ENCODE measurements around the gene ZMYM4. TPM values are rescaled to one million over a fixed set of nuclear protein-coding genes. Genes with fewer than 3 reads are reported as not detected.
"Not testable (repeated sequence)": the region's sequence is repeated elsewhere in the genome, so short reads cannot be mapped to it uniquely, and the experiment has no call there.

The ZMYM4 gene
- total and polyA plus RNA-seq, 7 donors = 4.2 to 46.0 (median 36.7) TPM

- Histone ChIP-seq H3K4me1 (no peaks in the 10 kb centered on the region), H3K4me3 (no peak overlapping the region), H3K9me3 (no peaks in the 10 kb centered on the region), H3K27me3 (no peaks in the 10 kb centered on the region), H3K27ac (no peak overlapping the region), H3K36me3 (no peaks in the 10 kb centered on the region)
- WGBS, 2 donors = 61 to 74% methylated on average over 1 of the region's 1 CpG
- DNase-seq = no peak
- TF ChIP-seq POLR2AphosphoS5 (IDR thresholded peaks at IDR 0.05) = no peak
- no peak for TF ChIP-seq POLR2A (IDR thresholded peaks at IDR 0.05)
- TF ChIP-seq CTCF (IDR thresholded peaks at IDR 0.05) = no peak
- no peak for TF ChIP-seq EP300 (IDR thresholded peaks at IDR 0.05)
- intact Hi-C loops (cut with DNase I) = no loop called here
These were observed 38.7 kb upstream of the ZMYM4 start for GRCh38 chr1:35229587-35230360.

GRCh38 chr1:35231287-35231686, 37.2 kb upstream of the ZMYM4 start:
- intact Hi-C loops (cut with DNase I) = no loop called here
- DNase-seq = no peak
- Histone ChIP-seq H3K27me3 (no peaks in the 10 kb centered on the region), H3K4me3 (no peak overlapping the region), H3K36me3 (no peaks in the 10 kb centered on the region), H3K27ac (no peak overlapping the region), H3K9me3 (no peaks in the 10 kb centered on the region), H3K4me1 (no peaks in the 10 kb centered on the region)
- WGBS, 2 donors = 72 to 76% methylated on average over 1 of the region's 1 CpG
- no peak for TF ChIP-seq EP300 (IDR thresholded peaks at IDR 0.05)
- no peak for TF ChIP-seq CTCF (IDR thresholded peaks at IDR 0.05)
- TF ChIP-seq POLR2A (IDR thresholded peaks at IDR 0.05) = no peak
- TF ChIP-seq POLR2AphosphoS5 (IDR thresholded peaks at IDR 0.05) = no peak

- H3K27ac ChIP-seq; H3K4me1 ChIP-seq; H3K4me3 ChIP-seq; H3K27me3 ChIP-seq; DNase-seq; H3K9me3 ChIP-seq; H3K36me3 ChIP-seq; intact Hi-C loops (cut with DNase I): not testable (repeated sequence)
- WGBS, 2 donors = 78 to 97% methylated on average over 2 of the region's 2 CpGs
These were observed 31.7 kb upstream of the ZMYM4 start for GRCh38 chr1:35236772-35237171.

GRCh38 chr1:35243691-35244090, 24.8 kb upstream of the ZMYM4 start:
- no peak for DNase-seq
- TF ChIP-seq CTCF (IDR thresholded peaks at IDR 0.05) = no peak
- TF ChIP-seq POLR2A (IDR thresholded peaks at IDR 0.05) = no peak
- no peak for TF ChIP-seq POLR2AphosphoS5 (IDR thresholded peaks at IDR 0.05)
- no peak for TF ChIP-seq EP300 (IDR thresholded peaks at IDR 0.05)
- Histone ChIP-seq H3K4me1 (no peaks in the 10 kb centered on the region), H3K27me3 (no peaks in the 10 kb centered on the region), H3K4me3 (no peak overlapping the region), H3K27ac (no peak overlapping the region), H3K36me3 (no peaks in the 10 kb centered on the region), H3K9me3 (no peaks in the 10 kb centered on the region)
- intact Hi-C loops (cut with DNase I) = no loop called here
- WGBS, 2 donors = 4 to 18% methylated on average over 1 of the region's 1 CpG

GRCh38 chr1:35247256-35247655, 21.3 kb upstream of the ZMYM4 start:
- 94 to 95% methylated on average over 5 of the region's 5 CpGs for WGBS, 2 donors
- TF ChIP-seq CTCF (IDR thresholded peaks at IDR 0.05) (no peak), POLR2A (IDR thresholded peaks at IDR 0.05) (no peak), POLR2AphosphoS5 (IDR thresholded peaks at IDR 0.05) (no peak), EP300 (IDR thresholded peaks at IDR 0.05) (no peak)

More at GRCh38 chr1:35247256-35247655, 21.3 kb upstream of the ZMYM4 start:
- DNase-seq = no peak
- no peaks in the 10 kb centered on the region for H3K4me1 ChIP-seq
- no peaks in the 10 kb centered on the region for H3K9me3 ChIP-seq
- H3K27ac ChIP-seq = no peak overlapping the region
- H3K36me3 ChIP-seq = no peaks in the 10 kb centered on the region
- no peak overlapping the region for H3K4me3 ChIP-seq
- no peaks in the 10 kb centered on the region for H3K27me3 ChIP-seq
- intact Hi-C loops (cut with DNase I) = no loop called here
